ENCODE data around the gene VAV3.

Gene VAV3

DNA sequence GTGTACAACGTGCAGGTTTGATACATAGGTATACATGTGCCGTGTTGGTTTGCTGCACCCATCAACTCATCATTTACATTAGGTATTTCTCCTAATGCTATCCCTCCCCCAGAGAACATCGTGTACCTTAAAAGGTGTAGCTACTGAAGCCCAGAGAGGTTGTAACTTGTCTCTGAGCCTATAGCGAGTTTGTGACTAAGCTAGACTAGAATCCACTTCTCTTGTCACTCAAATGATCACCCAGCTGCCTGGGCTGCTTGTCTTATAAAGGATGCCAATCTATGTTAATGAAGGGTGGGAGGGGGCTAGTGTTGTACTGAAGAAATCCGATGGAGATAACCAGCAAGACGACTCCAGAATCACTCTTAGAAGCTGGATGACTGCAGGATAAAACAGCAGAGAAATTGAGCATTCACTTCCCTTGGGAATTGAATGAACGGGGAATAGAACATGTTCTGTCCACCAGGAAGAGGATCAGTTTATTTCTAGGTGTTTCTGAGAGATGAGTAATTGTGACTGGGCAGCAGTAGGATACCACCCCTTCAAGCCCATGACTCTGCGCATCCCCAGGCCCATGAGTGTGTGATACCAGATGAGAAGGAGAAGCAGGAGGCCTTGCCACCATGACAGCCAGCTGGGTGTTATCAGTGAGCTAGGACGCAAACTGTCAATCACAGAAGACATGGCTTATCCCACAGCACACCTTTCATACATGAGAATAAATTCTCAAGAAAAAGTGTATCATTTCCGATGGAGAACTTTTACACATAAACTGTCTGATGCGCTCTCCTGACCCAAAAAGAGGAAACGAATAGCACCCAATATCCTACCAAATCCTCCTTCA lies 433.7 kb downstream of the VAV3 start:
- no peaks in the 10 kb centered on the region for H3K4me1 ChIP-seq (ENCODE audit: control insufficient read depth, insufficient read depth, low read length)

DNA sequence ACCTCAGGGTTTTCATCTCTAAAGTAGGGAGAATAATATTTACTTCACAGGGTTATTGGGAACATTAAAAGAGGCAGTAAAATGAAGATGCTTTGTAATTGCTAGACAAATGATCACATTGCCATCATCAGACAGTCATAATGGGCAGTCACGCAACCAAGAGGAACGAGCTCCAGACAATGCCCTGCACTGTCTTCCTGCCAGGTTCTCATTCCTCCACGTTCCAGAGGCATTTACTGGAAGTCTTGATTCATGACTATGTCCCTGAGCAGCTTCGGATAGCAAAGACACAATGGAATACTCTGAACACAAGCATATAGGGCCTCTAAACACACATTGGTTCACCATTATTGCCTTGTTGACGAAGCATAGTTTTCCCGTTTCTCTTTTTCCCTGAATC lies 434.4 kb downstream of the VAV3 start:
- Histone ChIP-seq H3K9me3 (ENCODE audit: control insufficient read depth, insufficient read depth, low read length) (no peaks in the 10 kb centered on the region), H3K4me1 (ENCODE audit: control insufficient read depth, insufficient read depth, low read length) (no peaks in the 10 kb centered on the region), H3K27me3 (ENCODE audit: control insufficient read depth, insufficient read depth, low read length) (no peaks in the 10 kb centered on the region), H3K36me3 (ENCODE audit: control insufficient read depth, insufficient read depth, low read length) (no peaks in the 10 kb centered on the region), H3K4me3 (ENCODE audit: low read depth, low read length) (no peak overlapping the region), H3K9ac (ENCODE audit: low read depth, low read length) (no peak overlapping the region)

More for the DNA sequence above, 433.7 kb downstream of the VAV3 start:
- no peaks in the 10 kb centered on the region for H3K27me3 ChIP-seq (ENCODE audit: control insufficient read depth, insufficient read depth, low read length)
- H3K36me3 ChIP-seq (ENCODE audit: control insufficient read depth, insufficient read depth, low read length), result no peaks in the 10 kb centered on the region
- no peak overlapping the region for H3K4me3 ChIP-seq (ENCODE audit: low read depth, low read length)
- no peaks in the 10 kb centered on the region for H3K9me3 ChIP-seq (ENCODE audit: control insufficient read depth, insufficient read depth, low read length)
- H3K9ac ChIP-seq (ENCODE audit: low read depth, low read length), result no peak overlapping the region

DNA sequence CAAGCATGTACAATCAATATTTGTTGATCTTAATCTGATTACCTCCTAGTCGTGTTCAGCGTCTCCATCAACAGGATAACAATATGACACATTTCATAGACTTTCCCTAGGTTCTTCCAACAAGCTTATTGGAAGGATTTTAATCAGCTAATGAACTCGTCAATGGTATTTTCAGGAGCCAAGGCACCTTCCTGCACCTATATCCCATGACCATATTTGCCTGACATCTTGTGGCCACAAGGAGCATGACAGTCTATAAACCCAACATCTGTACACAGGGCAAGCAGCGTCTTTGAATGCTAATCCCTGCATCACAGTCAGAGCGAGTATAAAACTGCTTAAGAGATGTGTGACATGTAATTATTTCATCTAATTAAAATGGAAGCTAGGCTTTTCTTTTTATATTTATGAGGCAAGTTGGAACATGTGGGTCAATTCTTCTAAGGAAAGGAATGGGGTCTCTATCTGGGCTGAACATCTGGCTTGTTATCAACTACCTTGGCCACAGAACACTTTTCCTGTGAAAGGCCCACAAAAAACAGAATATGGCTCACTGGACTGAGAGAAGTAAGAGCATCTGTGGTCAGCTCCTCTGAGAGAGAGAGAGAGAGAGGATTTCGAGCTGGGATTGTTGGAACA lies 435.4 kb downstream of the VAV3 start:
- no peaks in the 10 kb centered on the region for H3K36me3 ChIP-seq (ENCODE audit: control insufficient read depth, insufficient read depth, low read length)
- H3K9me3 ChIP-seq (ENCODE audit: control insufficient read depth, insufficient read depth, low read length), result no peaks in the 10 kb centered on the region
- H3K9ac ChIP-seq (ENCODE audit: low read depth, low read length), result no peak overlapping the region
- H3K4me1 ChIP-seq (ENCODE audit: control insufficient read depth, insufficient read depth, low read length), result no peaks in the 10 kb centered on the region
- H3K4me3 ChIP-seq (ENCODE audit: low read depth, low read length), result no peak overlapping the region
- no peaks in the 10 kb centered on the region for H3K27me3 ChIP-seq (ENCODE audit: control insufficient read depth, insufficient read depth, low read length)

DNA sequence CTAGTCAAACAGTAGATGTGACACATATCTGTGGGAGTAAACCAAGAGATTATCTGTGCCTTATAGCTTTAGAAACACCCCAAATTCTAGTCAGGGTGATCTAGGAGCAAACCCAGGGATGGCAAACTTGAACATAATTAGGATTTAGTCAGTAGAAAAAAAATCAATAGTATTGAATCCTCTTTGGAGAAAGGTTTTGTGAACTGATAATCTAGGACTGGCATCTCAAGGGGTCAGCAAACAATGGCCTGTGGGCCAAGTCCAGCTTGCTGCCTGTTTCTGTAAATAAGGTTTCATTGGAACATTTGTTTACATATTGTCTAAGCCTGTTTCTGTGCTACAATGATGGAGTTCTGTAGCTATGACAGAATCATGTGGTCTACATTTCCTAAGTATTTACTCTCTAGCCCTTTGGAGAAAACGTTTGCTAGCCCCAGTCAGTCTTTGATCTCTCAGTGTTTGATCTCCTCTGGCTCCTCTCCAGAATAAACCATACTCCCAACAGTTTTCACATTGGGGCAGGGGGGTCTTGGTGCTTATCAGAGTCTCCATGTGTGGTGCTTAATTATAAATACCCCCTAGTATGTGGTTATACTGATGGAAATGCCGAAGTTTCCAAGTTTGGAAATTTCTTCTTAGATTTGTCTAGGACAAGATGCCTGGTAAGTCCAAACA lies 438.3 kb downstream of the VAV3 start:
- peaks cover 6% of the 10 kb centered on the region for H3K4me1 ChIP-seq (ENCODE audit: control insufficient read depth, insufficient read depth, low read length)

DNA sequence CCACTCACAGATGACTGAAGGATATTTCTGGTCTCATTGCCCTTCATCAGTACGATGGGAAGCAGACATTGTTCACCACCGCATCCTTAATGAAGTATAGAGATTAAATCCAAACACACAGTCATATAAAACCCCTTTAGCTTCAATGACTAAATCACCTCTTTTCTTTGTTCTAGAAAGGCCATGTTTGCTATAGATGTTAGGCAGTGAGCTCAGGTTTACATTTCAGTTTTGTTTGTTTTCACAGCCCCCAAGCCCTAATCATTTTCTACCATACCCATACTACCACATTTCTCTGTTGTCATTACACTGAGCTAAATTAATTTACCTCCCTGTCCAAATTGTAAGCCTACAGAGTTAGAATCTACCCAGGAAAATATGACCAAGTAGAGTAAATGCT lies 439.0 kb downstream of the VAV3 start:
- Histone ChIP-seq H3K4me3 (ENCODE audit: low read depth, low read length) (no peak overlapping the region), H3K4me1 (ENCODE audit: control insufficient read depth, insufficient read depth, low read length) (peaks cover 6% of the 10 kb centered on the region), H3K9ac (ENCODE audit: low read depth, low read length) (no peak overlapping the region), H3K36me3 (ENCODE audit: control insufficient read depth, insufficient read depth, low read length) (no peaks in the 10 kb centered on the region), H3K27me3 (ENCODE audit: control insufficient read depth, insufficient read depth, low read length) (no peaks in the 10 kb centered on the region), H3K9me3 (ENCODE audit: control insufficient read depth, insufficient read depth, low read length) (no peaks in the 10 kb centered on the region)

More for the DNA sequence above, 438.3 kb downstream of the VAV3 start:
- Histone ChIP-seq H3K9me3 (ENCODE audit: control insufficient read depth, insufficient read depth, low read length) (no peaks in the 10 kb centered on the region), H3K9ac (ENCODE audit: low read depth, low read length) (no peak overlapping the region), H3K4me3 (ENCODE audit: low read depth, low read length) (no peak overlapping the region), H3K27me3 (ENCODE audit: control insufficient read depth, insufficient read depth, low read length) (no peaks in the 10 kb centered on the region), H3K36me3 (ENCODE audit: control insufficient read depth, insufficient read depth, low read length) (no peaks in the 10 kb centered on the region)

DNA sequence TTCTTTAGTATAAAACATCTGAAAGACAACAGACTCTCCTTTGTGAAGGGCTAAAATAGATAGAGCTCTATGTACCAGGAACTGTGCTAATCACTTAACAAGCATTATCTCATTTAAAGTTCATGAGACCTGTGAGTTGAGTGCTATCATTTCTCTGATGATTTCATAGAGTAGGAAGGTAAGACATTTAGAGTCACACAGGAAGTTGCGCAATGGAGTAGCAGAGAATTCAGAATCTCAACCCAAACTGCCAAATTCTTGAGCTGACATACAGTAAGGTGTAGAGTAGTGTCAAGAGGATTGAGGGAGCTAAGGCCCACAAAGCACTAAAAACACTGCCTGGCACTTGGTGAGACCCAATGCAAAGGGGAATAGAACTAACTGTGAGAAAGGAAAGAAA lies 439.8 kb downstream of the VAV3 start:
- no peak overlapping the region for H3K4me3 ChIP-seq (ENCODE audit: low read depth, low read length)
- H3K36me3 ChIP-seq (ENCODE audit: control insufficient read depth, insufficient read depth, low read length), result no peaks in the 10 kb centered on the region
- H3K9me3 ChIP-seq (ENCODE audit: control insufficient read depth, insufficient read depth, low read length), result no peaks in the 10 kb centered on the region
- H3K4me1 ChIP-seq (ENCODE audit: control insufficient read depth, insufficient read depth, low read length), result peaks cover 6% of the 10 kb centered on the region
- no peak overlapping the region for H3K9ac ChIP-seq (ENCODE audit: low read depth, low read length)
- H3K27me3 ChIP-seq (ENCODE audit: control insufficient read depth, insufficient read depth, low read length), result no peaks in the 10 kb centered on the region

DNA sequence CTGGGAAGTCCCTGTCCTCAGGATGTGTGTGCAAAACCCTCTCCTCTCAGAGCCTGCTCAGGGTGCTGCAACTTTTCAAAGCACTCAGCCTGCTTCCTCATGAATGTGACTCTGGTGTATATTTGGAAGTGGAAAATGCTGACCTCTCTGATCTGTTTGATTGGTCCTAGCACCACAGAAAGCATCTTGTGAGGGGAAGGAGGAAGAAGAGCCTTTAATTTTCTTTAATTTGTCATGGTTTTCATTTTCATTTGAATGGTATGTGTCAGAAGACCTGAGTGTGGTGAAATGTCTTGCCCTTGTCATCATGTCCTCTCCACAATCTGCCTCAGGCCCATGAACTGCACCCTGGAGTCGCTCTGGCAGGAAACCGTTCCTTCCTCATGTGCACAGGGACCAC lies 440.7 kb downstream of the VAV3 start:
- no peaks in the 10 kb centered on the region for H3K36me3 ChIP-seq (ENCODE audit: control insufficient read depth, insufficient read depth, low read length)
- peaks cover 6% of the 10 kb centered on the region for H3K4me1 ChIP-seq (ENCODE audit: control insufficient read depth, insufficient read depth, low read length)
- H3K27me3 ChIP-seq (ENCODE audit: control insufficient read depth, insufficient read depth, low read length), result no peaks in the 10 kb centered on the region

DNA sequence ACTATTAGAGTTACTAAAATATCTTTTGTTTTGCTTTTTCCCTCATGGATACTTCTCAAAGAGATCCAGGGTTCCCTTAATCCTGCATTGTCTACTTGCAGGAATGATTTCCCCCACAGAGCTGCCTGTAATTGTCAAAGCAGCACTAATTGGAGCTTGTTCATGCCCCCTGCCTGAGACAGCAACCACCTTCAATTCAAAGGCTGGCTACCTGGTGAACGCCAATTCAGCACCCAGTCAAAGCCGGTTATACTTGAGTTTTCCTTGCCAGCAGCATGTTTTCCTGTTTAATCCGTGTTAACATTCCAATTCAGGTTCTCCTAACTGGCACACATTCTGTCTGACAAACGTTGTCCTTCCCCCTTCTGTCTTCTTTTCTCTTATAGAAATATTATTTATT lies 441.2 kb downstream of the VAV3 start:
- no peak overlapping the region for H3K9ac ChIP-seq (ENCODE audit: low read depth, low read length)
- H3K4me3 ChIP-seq (ENCODE audit: low read depth, low read length), result no peak overlapping the region
- H3K36me3 ChIP-seq (ENCODE audit: control insufficient read depth, insufficient read depth, low read length), result no peaks in the 10 kb centered on the region
- H3K9me3 ChIP-seq (ENCODE audit: control insufficient read depth, insufficient read depth, low read length), result no peaks in the 10 kb centered on the region
- H3K27me3 ChIP-seq (ENCODE audit: control insufficient read depth, insufficient read depth, low read length), result no peaks in the 10 kb centered on the region
- peaks cover 6% of the 10 kb centered on the region for H3K4me1 ChIP-seq (ENCODE audit: control insufficient read depth, insufficient read depth, low read length)

More for the DNA sequence above, 440.7 kb downstream of the VAV3 start:
- Histone ChIP-seq H3K4me3 (ENCODE audit: low read depth, low read length) (no peak overlapping the region), H3K9me3 (ENCODE audit: control insufficient read depth, insufficient read depth, low read length) (no peaks in the 10 kb centered on the region), H3K9ac (ENCODE audit: low read depth, low read length) (peak overlapping the region; percentile 39)

DNA sequence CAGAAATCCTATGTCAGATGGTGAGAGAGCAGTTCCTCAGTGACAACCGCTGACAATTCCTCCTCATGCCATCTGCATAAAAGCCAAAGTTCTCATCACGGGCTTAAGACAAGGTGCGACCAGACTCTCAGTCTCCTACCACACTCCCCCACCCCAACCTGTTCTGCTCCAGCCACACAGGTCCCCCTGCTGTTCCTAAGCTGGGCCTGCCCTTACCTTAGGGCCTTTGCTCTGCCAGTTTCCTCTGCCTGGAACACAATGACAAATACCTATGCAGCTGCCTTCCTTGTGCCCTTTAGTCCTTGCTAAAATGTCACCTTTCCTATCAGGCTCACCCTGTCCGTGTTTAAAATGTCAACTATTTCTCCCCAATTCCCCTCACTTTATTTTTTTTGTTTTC lies 441.9 kb downstream of the VAV3 start:
- Histone ChIP-seq H3K36me3 (ENCODE audit: control insufficient read depth, insufficient read depth, low read length) (no peaks in the 10 kb centered on the region), H3K9ac (ENCODE audit: low read depth, low read length) (no peak overlapping the region), H3K4me1 (ENCODE audit: control insufficient read depth, insufficient read depth, low read length) (peaks cover 6% of the 10 kb centered on the region), H3K27me3 (ENCODE audit: control insufficient read depth, insufficient read depth, low read length) (no peaks in the 10 kb centered on the region), H3K4me3 (ENCODE audit: low read depth, low read length) (no peak overlapping the region), H3K9me3 (ENCODE audit: control insufficient read depth, insufficient read depth, low read length) (no peaks in the 10 kb centered on the region)
